Kidney capillary endothelial cell (primary cell): ENCODE data around the gene ALPK3.
"Not testable (repeated sequence)": the region's sequence is repeated elsewhere in the genome, so short reads cannot be mapped to it uniquely, and the experiment has no call there.

Experiments used
- DNase-seq: peaks from one replicate; pipeline ENCODE4 v3.0.0-alpha.2; 2018; ENCODE audit warnings: low spot score

ALPK3 gene

DNA sequence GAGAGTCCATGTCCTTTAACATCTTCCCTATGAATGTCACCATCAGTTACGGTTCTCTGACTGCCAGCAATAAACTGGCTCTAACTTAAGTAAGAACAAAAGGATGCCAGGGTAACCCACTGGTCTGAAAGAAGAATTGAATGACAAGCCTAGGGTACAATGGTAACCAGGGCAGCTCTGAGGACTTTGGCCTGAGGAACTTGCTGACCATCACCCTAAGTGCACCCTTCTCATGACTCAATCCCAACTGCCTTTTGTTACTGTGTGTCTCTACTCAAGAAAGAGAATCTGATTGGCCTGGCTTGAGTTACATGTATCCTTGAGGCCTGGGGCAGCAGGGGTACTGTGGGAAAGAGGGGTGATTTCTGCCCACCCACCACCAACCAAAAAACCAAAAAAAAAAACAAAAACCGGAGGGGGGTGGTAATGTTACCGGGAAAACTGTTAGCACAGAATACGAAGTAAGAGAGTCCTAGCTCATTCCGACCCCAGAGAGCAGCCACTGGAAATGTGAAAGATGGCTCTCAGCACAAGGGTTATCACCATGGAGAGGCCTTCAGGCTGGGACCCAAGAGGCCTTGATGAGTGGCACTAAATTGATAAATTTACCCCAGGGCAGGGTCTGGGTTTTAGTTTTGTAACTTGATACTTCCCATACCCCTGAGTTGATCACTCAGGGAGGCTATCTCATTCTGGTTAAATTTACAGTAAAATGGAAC is 58.0 kb downstream of the ALPK3 start:
- no peak for DNase-seq

DNA sequence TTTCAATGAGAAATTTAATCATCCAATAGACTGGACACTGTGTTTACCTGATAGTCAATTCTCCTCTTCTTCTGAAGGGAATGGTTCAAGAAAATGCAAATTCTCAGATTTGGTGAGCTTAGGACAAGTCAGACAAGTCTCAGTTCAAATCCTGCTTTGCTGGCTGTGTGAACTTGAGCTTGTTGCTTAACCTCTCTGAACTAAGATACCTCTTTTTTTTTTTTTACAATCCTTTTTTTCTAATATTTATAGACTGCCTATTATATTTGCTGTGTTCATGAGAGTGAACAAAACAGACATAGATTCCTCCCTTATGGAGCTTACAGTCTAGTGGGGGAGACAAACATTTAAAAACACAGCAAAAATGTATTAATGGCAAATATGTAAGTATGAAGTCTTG is 59.1 kb downstream of the ALPK3 start:
- no peak for DNase-seq

DNA sequence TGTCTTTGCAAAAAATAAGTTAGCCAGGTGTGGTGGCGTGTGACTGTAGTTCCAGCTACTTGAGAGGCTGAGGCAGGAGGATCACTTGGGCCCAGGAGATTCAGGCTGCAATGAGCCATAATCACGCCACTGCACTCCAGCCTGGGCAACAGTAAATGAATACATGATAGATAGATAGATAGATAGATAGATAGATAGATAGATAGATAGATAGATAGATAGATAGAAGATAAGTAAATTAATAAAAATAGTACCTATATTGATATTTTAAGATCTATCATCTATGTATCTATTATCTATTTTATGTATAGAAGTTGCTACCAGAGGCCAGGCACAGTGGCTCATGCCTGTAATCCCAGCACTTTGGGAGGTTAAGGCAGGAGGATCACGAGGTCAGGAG is 60.5 kb downstream of the ALPK3 start:
- DNase-seq: not testable (repeated sequence)

DNA sequence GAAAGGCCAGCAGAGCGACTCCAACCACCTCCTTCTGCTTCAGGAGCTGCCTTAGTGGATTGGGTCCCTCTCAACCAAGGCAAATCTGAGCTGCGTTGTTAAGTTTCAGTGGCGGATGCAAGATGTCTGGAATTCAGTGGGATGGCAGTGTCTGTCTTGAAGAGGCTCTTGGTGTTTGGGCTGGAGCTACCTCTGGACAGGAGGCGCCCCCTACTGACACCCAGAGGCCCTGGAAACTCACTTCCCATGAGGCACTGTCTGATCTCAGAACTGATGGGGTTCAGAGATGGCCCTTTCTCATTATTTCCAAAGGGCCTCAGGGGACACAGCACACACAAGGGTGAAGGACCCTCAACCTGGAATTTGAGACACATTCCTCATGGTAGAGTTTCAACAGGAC is 61.3 kb downstream of the ALPK3 start:
- peak; percentile 36 for DNase-seq

- DNase-seq: no peak
Measured at GRCh38 chr15:84879088-84879780, 62.1 kb downstream of the ALPK3 start.

- DNase-seq: no peak
Measured at GRCh38 chr15:84880007-84880406, 62.9 kb downstream of the ALPK3 start.

GRCh38 chr15:84880822-84881519 is 63.8 kb downstream of the ALPK3 start:
- DNase-seq: no peak

DNA sequence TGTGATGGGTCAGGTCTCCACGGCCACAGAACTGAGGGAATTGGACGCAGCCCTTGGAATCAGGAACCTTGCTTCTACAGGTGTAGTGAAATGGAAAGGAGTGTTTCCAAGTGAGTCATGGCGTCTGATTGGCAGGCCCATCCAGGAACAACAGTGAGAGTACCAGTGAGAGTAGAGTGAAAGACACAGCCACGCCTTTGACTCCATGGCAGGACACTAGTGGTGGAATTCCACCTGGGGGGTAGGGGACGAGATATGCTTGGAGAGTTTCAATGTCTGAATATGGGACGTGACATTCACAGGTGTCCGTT is 64.3 kb downstream of the ALPK3 start:
- DNase-seq: no peak

GRCh38 chr15:84883466-84883865 is 66.3 kb downstream of the ALPK3 start:
- no peak for DNase-seq

DNA sequence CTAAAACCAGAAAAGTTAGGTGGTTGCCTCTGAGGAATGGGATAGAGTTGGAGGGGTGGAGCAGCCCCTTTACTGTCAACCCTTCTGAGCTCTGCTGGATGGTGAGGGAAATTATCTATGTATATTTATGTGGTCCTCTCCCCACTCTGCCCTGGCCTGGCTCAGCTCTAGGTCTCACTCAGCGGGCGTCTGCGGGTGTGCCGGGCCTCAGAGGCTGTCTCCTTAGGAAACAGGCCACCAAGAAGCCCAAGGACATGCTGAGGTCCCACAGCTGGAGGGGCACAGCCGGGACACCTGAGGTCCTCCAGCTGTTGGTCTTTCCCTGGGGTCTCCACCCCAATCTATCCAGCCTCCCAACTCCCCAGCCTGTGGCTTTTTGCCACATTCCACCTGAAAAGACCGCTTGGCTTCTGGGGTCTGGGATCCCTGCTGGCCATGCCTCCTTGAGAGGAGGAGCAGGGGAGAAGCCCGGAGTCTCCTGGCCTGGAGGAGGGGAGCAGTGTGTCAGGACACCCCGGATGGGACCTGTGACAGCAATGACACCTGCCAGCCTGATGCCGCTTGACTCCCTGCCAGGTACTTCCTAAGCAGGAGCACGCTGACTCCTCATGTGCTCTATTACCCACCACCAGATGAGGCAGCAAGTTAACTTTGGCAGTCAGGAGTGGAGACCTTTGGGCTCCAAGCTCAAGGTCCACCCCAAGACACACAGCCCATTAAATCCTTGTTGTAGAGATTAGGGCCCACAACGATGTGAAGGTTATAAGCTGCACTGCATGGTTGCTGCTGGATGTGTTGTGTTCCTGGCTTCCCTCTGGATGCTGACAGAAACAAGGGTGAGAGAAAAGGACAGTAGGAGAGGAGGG is 67.0 kb downstream of the ALPK3 start, which contains the start of gene SLC28A1:
TSS of gene SLC28A1 (plus strand) at position 747 of the 866 bp plus-strand sequence. CDS start 3,099 bp downstream, outside the sequence.
- DNase-seq: no peak

DNA sequence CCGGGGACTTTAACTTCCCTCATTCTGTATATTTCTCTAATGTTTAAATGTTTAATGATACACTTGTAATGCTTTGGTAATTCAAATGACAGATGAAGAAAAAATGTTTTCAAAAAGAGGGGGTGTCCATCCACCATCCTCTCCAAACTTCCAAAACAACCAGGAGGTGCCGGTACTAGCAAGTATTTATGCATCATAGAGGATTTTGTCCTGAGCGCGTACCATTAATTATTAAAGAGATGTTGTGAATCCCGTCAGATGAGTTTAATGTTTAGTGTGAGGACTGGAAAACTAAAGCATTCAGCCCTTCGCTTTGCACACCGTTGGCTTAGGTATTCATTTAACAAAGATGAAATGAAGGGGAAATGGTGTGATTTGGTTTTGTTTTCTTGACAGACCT is 68.6 kb downstream of the ALPK3 start:
- DNase-seq: no peak

- no peak for DNase-seq
Measured at GRCh38 chr15:84886211-84886983, 69.2 kb downstream of the ALPK3 start.

GRCh38 chr15:84886984-84887299 is 69.8 kb downstream of the ALPK3 start:
- DNase-seq: no peak

DNA sequence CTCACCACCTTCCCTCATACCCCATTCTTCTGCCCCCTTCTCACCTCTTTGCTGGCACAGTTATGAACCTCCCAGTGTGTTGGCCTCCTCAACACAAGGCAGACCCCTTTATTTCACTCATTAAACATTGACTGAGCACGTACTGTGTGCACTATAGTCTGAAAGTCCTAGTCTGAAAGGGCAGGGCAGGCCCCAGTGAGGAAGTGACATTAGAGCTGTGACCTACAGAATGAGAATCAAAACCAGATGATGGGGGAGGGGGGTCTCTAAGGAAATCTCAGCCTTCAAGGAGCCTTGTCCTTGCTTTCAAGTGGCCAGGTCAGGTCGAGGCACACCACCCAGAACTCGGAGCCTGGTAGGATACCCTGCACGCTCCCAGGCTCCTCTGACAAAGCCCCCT is 70.8 kb downstream of the ALPK3 start:
- DNase-seq: no peak

DNA sequence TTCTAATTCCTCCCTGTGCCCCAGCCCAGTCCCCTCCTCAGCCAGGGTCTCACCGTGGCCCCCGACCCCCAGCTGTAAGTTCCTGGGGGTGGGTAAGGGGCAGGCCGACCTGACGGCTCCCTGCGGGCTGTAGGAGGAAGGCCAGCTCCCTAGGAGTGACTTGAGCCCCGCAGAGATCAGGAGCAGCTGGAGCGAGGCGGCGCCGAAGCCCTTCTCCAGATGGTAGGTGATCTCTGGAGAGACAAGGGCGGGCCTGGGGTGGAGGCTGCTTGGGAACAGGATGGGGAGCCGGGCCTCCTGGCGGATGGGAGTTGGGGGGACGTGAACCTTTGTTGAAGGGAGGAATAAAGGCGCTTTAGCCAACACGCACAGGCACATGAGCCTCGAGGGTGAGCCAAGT is 71.5 kb downstream of the ALPK3 start:
- no peak for DNase-seq

GRCh38 chr15:84889313-84889990 is 72.3 kb downstream of the ALPK3 start:
- DNase-seq: no peak

GRCh38 chr15:84889991-84890669 is 73.0 kb downstream of the ALPK3 start:
- no peak for DNase-seq

DNA sequence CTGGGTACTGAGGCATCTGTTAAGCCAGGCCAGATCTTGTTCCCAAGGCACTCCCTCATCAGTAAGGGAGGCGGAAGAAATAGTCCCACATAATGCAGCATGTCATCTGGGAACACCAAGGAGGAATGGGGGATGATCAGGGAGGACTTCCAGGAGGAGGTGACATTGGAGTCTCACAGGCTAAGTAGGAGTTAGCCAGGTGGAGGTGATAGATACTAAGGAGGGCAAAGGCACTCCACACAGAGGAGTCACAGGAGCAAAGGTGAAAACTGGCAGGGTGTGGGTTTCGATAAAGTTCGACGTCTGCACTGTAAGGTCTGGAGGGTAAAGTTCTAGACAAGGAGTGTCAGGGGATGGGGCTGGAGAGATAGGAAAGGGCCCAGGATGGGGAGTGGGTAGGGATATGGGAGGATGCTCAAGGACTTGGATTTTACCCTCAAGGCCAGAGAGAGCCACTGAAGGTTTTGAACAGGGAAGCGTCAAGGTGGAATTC is 73.6 kb downstream of the ALPK3 start:
- DNase-seq: no peak

DNA sequence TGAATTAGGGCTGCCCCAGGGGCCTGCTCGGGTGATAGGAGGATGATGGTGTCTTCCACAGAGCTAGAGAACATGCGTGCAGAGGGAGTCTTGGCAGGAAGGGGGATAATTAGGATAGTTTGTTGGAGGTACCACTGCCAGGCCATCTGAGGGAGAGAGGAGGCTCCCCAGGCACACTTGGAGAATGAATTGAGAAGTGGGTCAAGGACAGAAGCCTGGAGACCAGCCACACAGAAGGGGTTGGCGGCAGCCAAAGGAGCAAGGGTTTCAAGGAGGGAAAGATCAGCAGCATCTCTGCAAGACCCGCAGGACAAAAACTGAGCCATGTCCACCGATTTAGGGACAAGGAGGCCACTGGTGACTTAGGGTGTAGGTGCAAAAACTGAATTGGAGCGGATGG is 74.2 kb downstream of the ALPK3 start:
- no peak for DNase-seq

DNA sequence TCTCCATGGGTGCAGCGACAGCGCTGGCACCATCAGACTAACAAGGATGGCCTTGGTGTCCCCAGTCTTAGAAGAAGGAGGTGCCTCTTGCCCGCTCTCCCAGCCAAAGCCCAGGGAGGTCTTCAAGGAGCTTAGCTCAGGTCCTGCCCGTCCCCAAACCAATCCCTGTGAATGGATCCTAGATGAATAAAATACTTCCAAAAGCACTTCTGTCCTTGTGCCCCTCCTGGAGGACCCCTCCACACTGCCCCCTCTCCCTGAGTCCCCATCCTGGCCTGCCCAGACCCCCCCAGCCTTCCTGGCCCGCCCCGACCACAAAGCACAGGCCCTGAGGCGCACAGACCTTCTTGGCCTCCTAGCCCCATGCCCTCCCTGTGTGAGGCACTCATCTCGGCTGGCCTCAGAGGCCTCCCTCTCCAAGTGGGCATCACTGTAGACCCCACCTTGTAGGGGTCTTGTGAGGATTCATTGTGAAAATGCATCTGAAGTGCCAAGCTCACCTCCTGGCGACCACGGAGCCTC is 75.7 kb downstream of the ALPK3 start:
- DNase-seq: no peak
